ENCODE measurements around the gene PSME3IP1.

The PSME3IP1 gene

DNA sequence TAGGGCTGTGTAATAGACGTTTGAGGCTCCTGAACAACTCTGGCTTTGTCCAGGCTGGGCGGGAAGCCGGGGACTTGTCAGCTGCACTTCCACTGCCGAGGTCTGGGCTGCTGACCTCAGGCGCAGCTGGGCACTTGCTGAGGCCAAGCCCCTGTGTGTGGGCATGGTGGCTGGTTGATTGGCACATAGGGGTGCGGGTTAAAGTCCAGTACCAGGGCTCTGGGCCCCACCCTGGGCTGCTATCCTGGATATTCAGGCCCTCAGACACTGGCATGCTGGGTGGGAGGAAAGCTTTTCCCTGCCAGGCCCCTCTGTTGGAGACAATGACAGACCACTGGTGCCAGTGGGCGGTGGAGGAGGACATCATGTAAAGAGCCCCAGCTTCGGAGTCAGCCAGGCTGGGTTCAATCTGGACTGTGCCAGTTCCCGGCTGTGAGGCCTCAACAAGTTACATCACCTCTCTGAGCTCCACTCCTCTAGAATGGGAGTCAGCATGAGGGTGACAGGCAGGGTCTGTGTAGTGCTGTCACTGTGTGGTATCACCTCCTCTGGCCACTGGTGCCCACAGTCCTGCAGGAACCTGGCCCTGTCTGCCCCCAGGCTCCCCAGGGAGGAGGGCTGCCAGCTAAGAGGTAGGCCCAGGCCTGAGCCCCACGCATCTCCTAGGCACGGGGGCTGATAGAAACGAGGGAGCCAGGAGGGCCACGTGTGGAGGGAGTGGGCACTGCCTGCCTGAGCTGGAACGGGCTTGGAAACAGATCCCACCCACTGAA lies 42.5 kb downstream of the PSME3IP1 start:
- no peak for DNase-seq

DNA sequence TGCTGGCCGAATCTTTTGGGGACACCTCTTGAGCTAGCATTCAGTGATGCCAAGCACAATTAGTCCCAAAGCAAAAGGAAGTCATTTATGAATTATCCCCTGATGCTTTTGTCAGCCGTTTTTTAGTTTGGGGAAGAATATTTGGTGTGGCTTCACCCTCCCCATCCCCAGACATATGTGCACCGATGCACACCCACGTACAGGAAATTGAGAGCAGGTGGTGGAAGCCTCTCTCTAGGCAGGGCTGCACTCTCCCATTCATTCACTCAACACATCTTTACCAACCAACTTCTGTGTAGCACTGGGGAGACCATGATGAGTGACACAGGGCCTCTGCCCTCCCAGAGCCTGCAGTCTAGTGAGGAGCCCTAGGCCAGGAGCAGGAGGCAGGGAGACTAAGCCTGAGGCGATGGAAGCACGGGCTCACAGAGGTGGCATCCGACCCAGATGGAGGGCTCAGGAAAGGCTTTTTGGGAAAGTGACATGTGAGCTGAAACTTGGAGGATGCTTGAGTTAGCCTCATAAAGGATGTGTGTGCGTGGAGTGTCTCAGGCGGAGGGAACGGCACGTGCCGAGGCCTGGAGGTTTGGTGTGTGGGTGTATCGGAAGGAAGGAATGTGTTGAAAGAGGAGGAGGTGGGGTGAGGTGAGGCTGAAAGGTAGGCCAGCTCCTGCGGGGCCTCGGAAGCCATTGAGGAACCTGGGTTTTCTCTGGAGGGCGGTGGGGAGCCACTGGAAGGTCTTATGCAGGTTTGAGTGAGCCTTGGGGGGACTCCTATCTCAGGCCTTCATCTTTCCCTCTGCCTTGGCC lies 43.8 kb downstream of the PSME3IP1 start:
- peak; percentile 56 for DNase-seq

- DNase-seq, result no peak
These were observed 44.7 kb downstream of the PSME3IP1 start for GRCh38 chr16:57140931-57141668.

- DNase-seq, result no peak
These were observed 47.4 kb downstream of the PSME3IP1 start for GRCh38 chr16:57138281-57138935.

- no peak for DNase-seq
These were observed 48.1 kb downstream of the PSME3IP1 start for GRCh38 chr16:57137566-57138273.

- no peak for DNase-seq
These were observed 48.8 kb downstream of the PSME3IP1 start for GRCh38 chr16:57137043-57137442.

- peak; percentile 67 for DNase-seq
These were observed 50.9 kb downstream of the PSME3IP1 start for GRCh38 chr16:57134982-57135381.

- DNase-seq, result no peak
These were observed 52.0 kb downstream of the PSME3IP1 start for GRCh38 chr16:57133886-57134285.

- no peak for DNase-seq
These were observed 52.8 kb downstream of the PSME3IP1 start for GRCh38 chr16:57133031-57133430.

DNA sequence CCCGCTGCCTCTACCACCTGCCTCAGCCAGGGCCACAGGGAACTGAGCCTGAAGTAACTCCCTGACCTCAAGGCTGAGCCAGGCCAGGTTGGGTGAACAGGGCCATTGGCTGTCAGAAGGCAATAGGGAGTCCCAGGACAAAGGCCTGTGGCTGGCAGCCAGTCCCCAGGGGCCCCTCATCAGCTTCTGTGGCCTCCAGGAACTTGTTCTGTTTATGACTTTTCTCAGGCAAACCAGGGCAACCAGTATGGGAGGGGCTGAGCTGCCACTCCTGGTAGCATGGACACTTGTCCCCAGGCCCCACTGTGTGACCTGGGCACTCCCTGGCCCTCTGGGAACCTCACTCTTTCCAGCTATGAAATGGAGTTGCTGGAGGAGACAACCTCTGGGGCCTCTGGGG lies 53.4 kb downstream of the PSME3IP1 start:
- no peak for DNase-seq

- no peak for DNase-seq
These were observed 54.4 kb downstream of the PSME3IP1 start for GRCh38 chr16:57131351-57131970.

DNA sequence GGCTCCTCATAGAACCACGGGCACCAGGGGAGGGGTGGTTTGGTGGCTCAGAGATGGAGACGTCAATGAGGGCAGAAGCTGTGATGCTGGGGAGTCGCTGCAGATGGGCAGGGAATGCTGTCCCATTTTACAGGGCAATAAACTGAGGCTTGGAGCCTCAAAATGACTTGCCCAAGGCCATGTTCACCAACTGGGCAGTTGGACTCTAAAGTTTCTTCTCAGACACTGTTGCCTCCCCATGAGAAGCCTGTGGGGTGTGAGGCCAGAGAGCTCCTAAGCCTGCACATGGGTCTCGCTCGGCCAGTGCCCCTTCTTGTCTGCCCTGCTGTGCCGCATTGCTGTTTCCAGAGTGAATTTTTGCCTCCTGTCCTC lies 54.9 kb downstream of the PSME3IP1 start:
- DNase-seq, result no peak

- DNase-seq, result peak; percentile 76
These were observed 57.0 kb downstream of the PSME3IP1 start for GRCh38 chr16:57128771-57129389.

- no peak for DNase-seq
These were observed 58.0 kb downstream of the PSME3IP1 start for GRCh38 chr16:57127836-57128235.

GRCh38 chr16:57127037-57127763 lies 58.6 kb downstream of the PSME3IP1 start:
- no peak for DNase-seq

DNA sequence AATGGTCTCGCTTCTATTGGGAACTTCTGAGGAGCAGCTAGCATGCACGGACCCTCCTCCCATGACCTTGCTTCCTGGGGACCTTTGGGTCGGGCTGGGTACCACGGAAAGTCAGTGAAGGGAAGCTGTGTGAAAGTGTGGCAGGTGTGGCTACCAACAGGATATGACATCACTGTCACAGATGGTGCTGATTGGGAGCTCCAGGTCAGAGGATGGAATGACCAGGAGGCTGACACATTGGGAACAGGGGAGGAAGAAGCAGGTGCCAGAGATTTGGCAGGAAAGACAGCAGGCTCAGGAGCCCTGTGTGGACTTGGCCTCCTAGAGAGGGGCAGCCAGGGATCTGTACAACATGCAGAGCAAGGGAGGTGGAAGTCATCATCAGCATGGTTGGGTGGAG lies 59.4 kb downstream of the PSME3IP1 start:
- DNase-seq, result no peak

DNA sequence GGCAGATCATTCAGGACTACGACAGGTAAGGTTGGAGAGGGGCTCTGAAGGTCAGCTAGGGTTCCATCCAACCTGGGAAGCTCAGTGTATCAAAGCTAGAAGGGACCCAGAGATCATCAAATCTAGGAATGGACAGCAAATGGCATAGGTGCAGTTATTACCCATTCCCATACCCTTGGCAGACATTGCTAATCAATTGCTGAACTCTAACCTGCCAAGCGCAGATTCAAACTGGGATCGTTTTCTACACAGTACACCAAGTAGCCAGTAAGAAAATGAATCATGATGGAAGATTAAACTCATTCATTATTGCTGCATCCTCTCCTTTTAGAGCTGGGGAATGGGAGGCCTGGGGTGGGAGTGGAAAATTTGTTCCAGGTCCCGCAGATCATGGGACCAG lies 59.9 kb downstream of the PSME3IP1 start:
- no peak for DNase-seq

GRCh38 chr16:57125376-57125775 lies 60.5 kb downstream of the PSME3IP1 start:
- no peak for DNase-seq

GRCh38 chr16:57123974-57124674 lies 61.7 kb downstream of the PSME3IP1 start:
- peak; percentile 47 for DNase-seq
